ENCODE measurements around the gene EDDM3A. TPM values are rescaled to one million over a fixed set of nuclear protein-coding genes. Genes with fewer than 3 reads are reported as not detected.
"Not testable (repeated sequence)": the region's sequence is repeated elsewhere in the genome, so short reads cannot be mapped to it uniquely, and the experiment has no call there.

EDDM3A gene
- total RNA-seq (not detected), total RNA-seq (0 reads per million in 2 donors)

GRCh38 chr14:20745571-20746358 lies at the start of gene EDDM3A:
TSS of gene EDDM3A (plus strand) at chr14:20745887. CDS start at chr14:20747581, 1,694 bp downstream.
- H3K4me3 Mint-ChIP-seq, result no peak within 1 kb of the TSS
- peaks cover 2% of the 10 kb centered on the region for H3K36me3 Mint-ChIP-seq (ENCODE audit: low read depth)
- H3K27ac Mint-ChIP-seq, result no peak within 1 kb of the TSS
- no peaks in the 10 kb centered on the region for H3K9me3 ChIP-seq (ENCODE audit: control insufficient read depth, low read length, poor library complexity, severe bottlenecking)
- H3K27me3 Mint-ChIP-seq, result peaks cover 36% of the 10 kb centered on the region
- DNase-seq, result no peak
- ATAC-seq, result no peak
- H3K4me1 Mint-ChIP-seq, result no peaks in the 10 kb centered on the region

- Mint-ChIP-seq H3K4me3 (no peak overlapping the region), H3K4me1 (peaks cover 4% of the 10 kb centered on the region), H3K27me3 (no peaks in the 10 kb centered on the region), H3K36me3 (ENCODE audit: low read depth) (no peaks in the 10 kb centered on the region), H3K27ac (no peak overlapping the region)
- DNase-seq (no peak), ATAC-seq (no peak)
- no peaks in the 10 kb centered on the region for H3K9me3 ChIP-seq (ENCODE audit: control insufficient read depth, low read length, poor library complexity, severe bottlenecking)
Measured at GRCh38 chr14:20696764-20697163, 48.9 kb upstream of the EDDM3A start.

- ATAC-seq, result peak; percentile 83
- H3K9me3 ChIP-seq (ENCODE audit: control insufficient read depth, low read length, poor library complexity, severe bottlenecking), result no peaks in the 10 kb centered on the region
- Mint-ChIP-seq H3K4me1 (peaks cover 4% of the 10 kb centered on the region), H3K4me3 (no peak overlapping the region), H3K27me3 (no peaks in the 10 kb centered on the region), H3K27ac (no peak overlapping the region), H3K36me3 (ENCODE audit: low read depth) (no peaks in the 10 kb centered on the region)
- peak; percentile 32 to 50 (median 42) for DNase-seq
Measured at GRCh38 chr14:20697273-20698017, 48.2 kb upstream of the EDDM3A start.

- H3K9me3 ChIP-seq (ENCODE audit: control insufficient read depth, low read length, poor library complexity, severe bottlenecking), result no peaks in the 10 kb centered on the region
- DNase-seq (no peak), ATAC-seq (no peak)
- Mint-ChIP-seq H3K27me3 (no peaks in the 10 kb centered on the region), H3K4me3 (no peak overlapping the region), H3K27ac (no peak overlapping the region), H3K36me3 (ENCODE audit: low read depth) (no peaks in the 10 kb centered on the region), H3K4me1 (peaks cover 4% of the 10 kb centered on the region)
Measured at GRCh38 chr14:20698018-20698329, 47.7 kb upstream of the EDDM3A start.

- Mint-ChIP-seq H3K27me3 (no peaks in the 10 kb centered on the region), H3K36me3 (ENCODE audit: low read depth) (no peaks in the 10 kb centered on the region), H3K4me1 (peaks cover 4% of the 10 kb centered on the region), H3K4me3 (no peak overlapping the region), H3K27ac (no peak overlapping the region)
- ATAC-seq (no peak), DNase-seq (no peak)
- H3K9me3 ChIP-seq (ENCODE audit: control insufficient read depth, low read length, poor library complexity, severe bottlenecking), result no peaks in the 10 kb centered on the region
Measured at GRCh38 chr14:20698934-20699333, 46.8 kb upstream of the EDDM3A start.

- Mint-ChIP-seq H3K27ac (no peak overlapping the region), H3K4me1 (peaks cover 4% of the 10 kb centered on the region), H3K36me3 (ENCODE audit: low read depth) (no peaks in the 10 kb centered on the region), H3K27me3 (no peaks in the 10 kb centered on the region), H3K4me3 (no peak overlapping the region)
- no peaks in the 10 kb centered on the region for H3K9me3 ChIP-seq (ENCODE audit: control insufficient read depth, low read length, poor library complexity, severe bottlenecking)
- no peak for DNase-seq
- ATAC-seq, result no peak
Measured at GRCh38 chr14:20699931-20700330, 45.8 kb upstream of the EDDM3A start.

GRCh38 chr14:20700965-20701364 lies 44.7 kb upstream of the EDDM3A start:
- not testable (repeated sequence) for H3K36me3 Mint-ChIP-seq (ENCODE audit: low read depth); H3K4me3 Mint-ChIP-seq; DNase-seq; H3K4me1 Mint-ChIP-seq; H3K27ac Mint-ChIP-seq; H3K9me3 ChIP-seq (ENCODE audit: control insufficient read depth, low read length, poor library complexity, severe bottlenecking); ATAC-seq; H3K27me3 Mint-ChIP-seq

GRCh38 chr14:20706657-20707355 lies 38.9 kb upstream of the EDDM3A start:
- Mint-ChIP-seq H3K27ac (no peak overlapping the region), H3K36me3 (ENCODE audit: low read depth) (no peaks in the 10 kb centered on the region), H3K4me3 (no peak overlapping the region), H3K27me3 (peaks cover 4% of the 10 kb centered on the region), H3K4me1 (no peaks in the 10 kb centered on the region)
- no peak for ATAC-seq
- DNase-seq, result no peak
- H3K9me3 ChIP-seq (ENCODE audit: control insufficient read depth, low read length, poor library complexity, severe bottlenecking), result no peaks in the 10 kb centered on the region

- H3K27me3 Mint-ChIP-seq, result peaks cover 4% of the 10 kb centered on the region
- ATAC-seq, result no peak
- H3K4me3 Mint-ChIP-seq, result no peak overlapping the region
- no peak overlapping the region for H3K27ac Mint-ChIP-seq
- H3K4me1 Mint-ChIP-seq, result no peaks in the 10 kb centered on the region
- no peak for DNase-seq
- no peaks in the 10 kb centered on the region for H3K9me3 ChIP-seq (ENCODE audit: control insufficient read depth, low read length, poor library complexity, severe bottlenecking)
- H3K36me3 Mint-ChIP-seq (ENCODE audit: low read depth), result no peaks in the 10 kb centered on the region
Measured at GRCh38 chr14:20707622-20708021, 38.1 kb upstream of the EDDM3A start.

- Mint-ChIP-seq H3K36me3 (ENCODE audit: low read depth) (no peaks in the 10 kb centered on the region), H3K27ac (no peak overlapping the region), H3K4me1 (peaks cover 2% of the 10 kb centered on the region), H3K27me3 (peaks cover 25% of the 10 kb centered on the region), H3K4me3 (no peak overlapping the region)
- ATAC-seq (no peak), DNase-seq (no peak)
- no peaks in the 10 kb centered on the region for H3K9me3 ChIP-seq (ENCODE audit: control insufficient read depth, low read length, poor library complexity, severe bottlenecking)
Measured at GRCh38 chr14:20711261-20711660, 34.4 kb upstream of the EDDM3A start.

GRCh38 chr14:20711685-20712084 lies 34.0 kb upstream of the EDDM3A start:
- peaks cover 2% of the 10 kb centered on the region for H3K4me1 Mint-ChIP-seq
- H3K9me3 ChIP-seq (ENCODE audit: control insufficient read depth, low read length, poor library complexity, severe bottlenecking), result no peaks in the 10 kb centered on the region
- ATAC-seq (no peak), DNase-seq (no peak)
- H3K36me3 Mint-ChIP-seq (ENCODE audit: low read depth), result no peaks in the 10 kb centered on the region
- no peak overlapping the region for H3K27ac Mint-ChIP-seq
- H3K27me3 Mint-ChIP-seq, result peaks cover 27% of the 10 kb centered on the region
- no peak overlapping the region for H3K4me3 Mint-ChIP-seq

- DNase-seq (no peak), ATAC-seq (no peak)
- no peak overlapping the region for H3K4me3 Mint-ChIP-seq
- no peaks in the 10 kb centered on the region for H3K9me3 ChIP-seq (ENCODE audit: control insufficient read depth, low read length, poor library complexity, severe bottlenecking)
- peaks cover 39% of the 10 kb centered on the region for H3K27me3 Mint-ChIP-seq
- peaks cover 2% of the 10 kb centered on the region for H3K4me1 Mint-ChIP-seq
- H3K27ac Mint-ChIP-seq, result no peak overlapping the region
- no peaks in the 10 kb centered on the region for H3K36me3 Mint-ChIP-seq (ENCODE audit: low read depth)
Measured at GRCh38 chr14:20712904-20713303, 32.8 kb upstream of the EDDM3A start.

- H3K9me3 ChIP-seq (ENCODE audit: control insufficient read depth, low read length, poor library complexity, severe bottlenecking), result no peaks in the 10 kb centered on the region
- ATAC-seq, result no peak
- Mint-ChIP-seq H3K4me1 (peaks cover 2% of the 10 kb centered on the region), H3K4me3 (no peak overlapping the region), H3K27me3 (peaks cover 50% of the 10 kb centered on the region), H3K27ac (no peak overlapping the region), H3K36me3 (ENCODE audit: low read depth) (no peaks in the 10 kb centered on the region)
- DNase-seq, result no peak
Measured at GRCh38 chr14:20714593-20715250, 31.0 kb upstream of the EDDM3A start.
